T-helper 1 cell treated with Interleukin-12 subunit alpha and Interleukin-12 subunit beta and Interleukin-4 antibody, amounts not matched to agents 30 μg/mL and 1 μg/mL, for 36 hours (primary cell): ENCODE data around the gene KLK3.
"Not testable (repeated sequence)": the region's sequence is repeated elsewhere in the genome, so short reads cannot be mapped to it uniquely, and the experiment has no call there.

Experiments used
- H3K27ac Mint-ChIP-seq: one replicate; pipeline ENCODE4 v1.8.0; 2021; ENCODE audit warnings: mild to moderate bottlenecking, mixed read lengths
- H3K27me3 Mint-ChIP-seq: one replicate; pipeline ENCODE4 v1.8.0; 2021; ENCODE audit warnings: low read depth, mixed read lengths
- H3K36me3 Mint-ChIP-seq: one replicate; pipeline ENCODE4 v1.8.0; 2021; ENCODE audit warnings: low read depth, mixed read lengths
- H3K4me1 Mint-ChIP-seq: one replicate; pipeline ENCODE4 v1.8.0; 2021; ENCODE audit warnings: low read depth, mixed read lengths
- H3K4me3 Mint-ChIP-seq: one replicate; pipeline ENCODE4 v1.8.0; 2021; ENCODE audit warnings: mild to moderate bottlenecking, moderate library complexity, mixed read lengths
- H3K9me3 Mint-ChIP-seq: one replicate; pipeline ENCODE4 v1.8.0; 2021; ENCODE audit warnings: mixed read lengths

Gene KLK3

GRCh38 chr19:50894478-50895356 is 40.0 kb downstream of the KLK3 start:
- Mint-ChIP-seq H3K27ac (no peak overlapping the region), H3K4me1 (peaks cover 2% of the 10 kb centered on the region), H3K4me3 (no peak overlapping the region), H3K9me3 (peaks cover 4% of the 10 kb centered on the region), H3K36me3 (peaks cover 2% of the 10 kb centered on the region), H3K27me3 (peaks cover 8% of the 10 kb centered on the region)

GRCh38 chr19:50896089-50896590 is 41.4 kb downstream of the KLK3 start:
- not testable (repeated sequence) for H3K9me3 Mint-ChIP-seq, H3K4me1 Mint-ChIP-seq, H3K27me3 Mint-ChIP-seq, H3K4me3 Mint-ChIP-seq, H3K27ac Mint-ChIP-seq, H3K36me3 Mint-ChIP-seq

GRCh38 chr19:50896591-50897190 is 42.0 kb downstream of the KLK3 start:
- no peak overlapping the region for H3K27ac Mint-ChIP-seq
- H3K27me3 Mint-ChIP-seq: peaks cover 4% of the 10 kb centered on the region
- H3K9me3 Mint-ChIP-seq: peaks cover 4% of the 10 kb centered on the region
- H3K4me3 Mint-ChIP-seq: no peak overlapping the region
- peaks cover 2% of the 10 kb centered on the region for H3K4me1 Mint-ChIP-seq
- peaks cover 2% of the 10 kb centered on the region for H3K36me3 Mint-ChIP-seq

- Mint-ChIP-seq H3K9me3 (peaks cover 4% of the 10 kb centered on the region), H3K36me3 (peaks cover 2% of the 10 kb centered on the region), H3K4me3 (no peak overlapping the region), H3K27ac (no peak overlapping the region), H3K27me3 (peaks cover 4% of the 10 kb centered on the region), H3K4me1 (peaks cover 2% of the 10 kb centered on the region)
These were observed 42.5 kb downstream of the KLK3 start for GRCh38 chr19:50897191-50897607.

GRCh38 chr19:50897612-50898011 is 42.9 kb downstream of the KLK3 start:
- H3K27ac Mint-ChIP-seq: no peak overlapping the region
- peaks cover 2% of the 10 kb centered on the region for H3K36me3 Mint-ChIP-seq
- H3K9me3 Mint-ChIP-seq: peaks cover 4% of the 10 kb centered on the region
- no peak overlapping the region for H3K4me3 Mint-ChIP-seq
- H3K4me1 Mint-ChIP-seq: peaks cover 2% of the 10 kb centered on the region
- H3K27me3 Mint-ChIP-seq: peaks cover 4% of the 10 kb centered on the region

- peaks cover 4% of the 10 kb centered on the region for H3K27me3 Mint-ChIP-seq
- no peak overlapping the region for H3K4me3 Mint-ChIP-seq
- H3K27ac Mint-ChIP-seq: no peak overlapping the region
- peaks cover 2% of the 10 kb centered on the region for H3K4me1 Mint-ChIP-seq
- peaks cover 2% of the 10 kb centered on the region for H3K36me3 Mint-ChIP-seq
- H3K9me3 Mint-ChIP-seq: peaks cover 4% of the 10 kb centered on the region
These were observed 43.3 kb downstream of the KLK3 start for GRCh38 chr19:50898018-50898417.

GRCh38 chr19:50899569-50899968 is 44.9 kb downstream of the KLK3 start:
- peaks cover 4% of the 10 kb centered on the region for H3K27me3 Mint-ChIP-seq
- H3K27ac Mint-ChIP-seq: no peak overlapping the region
- H3K4me1 Mint-ChIP-seq: peaks cover 2% of the 10 kb centered on the region
- peaks cover 4% of the 10 kb centered on the region for H3K9me3 Mint-ChIP-seq
- H3K4me3 Mint-ChIP-seq: no peak overlapping the region
- H3K36me3 Mint-ChIP-seq: peaks cover 2% of the 10 kb centered on the region

GRCh38 chr19:50902640-50903039 is 47.9 kb downstream of the KLK3 start:
- Mint-ChIP-seq H3K4me1 (no peaks in the 10 kb centered on the region), H3K27me3 (peaks cover 11% of the 10 kb centered on the region), H3K4me3 (no peak overlapping the region), H3K9me3 (no peaks in the 10 kb centered on the region), H3K36me3 (no peaks in the 10 kb centered on the region), H3K27ac (no peak overlapping the region)

- no peak overlapping the region for H3K27ac Mint-ChIP-seq
- H3K4me1 Mint-ChIP-seq: peaks cover 1% of the 10 kb centered on the region
- H3K27me3 Mint-ChIP-seq: peaks cover 40% of the 10 kb centered on the region
- H3K4me3 Mint-ChIP-seq: no peak overlapping the region
- no peaks in the 10 kb centered on the region for H3K9me3 Mint-ChIP-seq
- H3K36me3 Mint-ChIP-seq: no peaks in the 10 kb centered on the region
These were observed 51.5 kb downstream of the KLK3 start for GRCh38 chr19:50906217-50906616.

GRCh38 chr19:50908336-50908735 is 53.6 kb downstream of the KLK3 start:
- Mint-ChIP-seq H3K27me3 (peaks cover 40% of the 10 kb centered on the region), H3K36me3 (no peaks in the 10 kb centered on the region), H3K27ac (no peak overlapping the region), H3K9me3 (no peaks in the 10 kb centered on the region), H3K4me1 (peaks cover 1% of the 10 kb centered on the region), H3K4me3 (no peak overlapping the region)

- H3K27ac Mint-ChIP-seq: no peak overlapping the region
- no peaks in the 10 kb centered on the region for H3K36me3 Mint-ChIP-seq
- no peaks in the 10 kb centered on the region for H3K9me3 Mint-ChIP-seq
- H3K27me3 Mint-ChIP-seq: peaks cover 40% of the 10 kb centered on the region
- peak overlapping the region; percentile 52 for H3K4me3 Mint-ChIP-seq
- peaks cover 1% of the 10 kb centered on the region for H3K4me1 Mint-ChIP-seq
These were observed 54.7 kb downstream of the KLK3 start for GRCh38 chr19:50909240-50910070.
